ENCODE data around the gene LRRK1.

LRRK1 gene
- 0.19 to 0.53 (median 0.43) reads per million in 4 experiments for total RNA-seq

GRCh38 chr15:100918690-100919480, at the start of gene LRRK1:
TSS of gene LRRK1 (plus strand) at chr15:100919357. CDS start at chr15:100924633, 5,276 bp downstream.
- no peak for DNase-seq

GRCh38 chr15:100873029-100873677, 46.0 kb upstream of the LRRK1 start:
- peak; percentile 23 for DNase-seq

GRCh38 chr15:100875495-100875894, 43.7 kb upstream of the LRRK1 start:
- DNase-seq: no peak

- DNase-seq: no peak
These were observed 43.2 kb upstream of the LRRK1 start for GRCh38 chr15:100875976-100876375.

- DNase-seq: no peak
These were observed 41.6 kb upstream of the LRRK1 start for GRCh38 chr15:100877551-100877950.

- DNase-seq: no peak
These were observed 41.0 kb upstream of the LRRK1 start for GRCh38 chr15:100878130-100878529.

- no peak for DNase-seq
These were observed 40.5 kb upstream of the LRRK1 start for GRCh38 chr15:100878648-100879047.

GRCh38 chr15:100879061-100879463, 40.1 kb upstream of the LRRK1 start:
- DNase-seq: no peak

- DNase-seq: no peak
These were observed 39.6 kb upstream of the LRRK1 start, which contains the start of gene ALDH1A3 for GRCh38 chr15:100879464-100880138. TSS of gene ALDH1A3 (plus strand) at chr15:100879831. CDS start at chr15:100879908, 77 bp downstream.

GRCh38 chr15:100880139-100880896, 38.8 kb upstream of the LRRK1 start:
- DNase-seq: no peak

GRCh38 chr15:100880897-100881242, 38.3 kb upstream of the LRRK1 start:
- DNase-seq: no peak

- no peak for DNase-seq
These were observed 37.4 kb upstream of the LRRK1 start for GRCh38 chr15:100881573-100882336.

- DNase-seq: no peak
These were observed 34.0 kb upstream of the LRRK1 start for GRCh38 chr15:100885116-100885515.

GRCh38 chr15:100885811-100886210, 33.3 kb upstream of the LRRK1 start:
- DNase-seq: no peak

GRCh38 chr15:100887211-100887913, 31.8 kb upstream of the LRRK1 start:
- no peak for DNase-seq

- no peak for DNase-seq
These were observed 29.6 kb upstream of the LRRK1 start for GRCh38 chr15:100889385-100890050.

- DNase-seq: no peak
These were observed 29.0 kb upstream of the LRRK1 start for GRCh38 chr15:100890051-100890720.

GRCh38 chr15:100890850-100891249, 28.3 kb upstream of the LRRK1 start:
- no peak for DNase-seq

- DNase-seq: no peak
These were observed 27.7 kb upstream of the LRRK1 start for GRCh38 chr15:100891307-100892012.

- DNase-seq: no peak
These were observed 27.2 kb upstream of the LRRK1 start for GRCh38 chr15:100892013-100892355.

All from effector CD8-positive, alpha-beta T cell (primary cell).